ENCODE results near the gene NOX5.

Gene NOX5

DNA sequence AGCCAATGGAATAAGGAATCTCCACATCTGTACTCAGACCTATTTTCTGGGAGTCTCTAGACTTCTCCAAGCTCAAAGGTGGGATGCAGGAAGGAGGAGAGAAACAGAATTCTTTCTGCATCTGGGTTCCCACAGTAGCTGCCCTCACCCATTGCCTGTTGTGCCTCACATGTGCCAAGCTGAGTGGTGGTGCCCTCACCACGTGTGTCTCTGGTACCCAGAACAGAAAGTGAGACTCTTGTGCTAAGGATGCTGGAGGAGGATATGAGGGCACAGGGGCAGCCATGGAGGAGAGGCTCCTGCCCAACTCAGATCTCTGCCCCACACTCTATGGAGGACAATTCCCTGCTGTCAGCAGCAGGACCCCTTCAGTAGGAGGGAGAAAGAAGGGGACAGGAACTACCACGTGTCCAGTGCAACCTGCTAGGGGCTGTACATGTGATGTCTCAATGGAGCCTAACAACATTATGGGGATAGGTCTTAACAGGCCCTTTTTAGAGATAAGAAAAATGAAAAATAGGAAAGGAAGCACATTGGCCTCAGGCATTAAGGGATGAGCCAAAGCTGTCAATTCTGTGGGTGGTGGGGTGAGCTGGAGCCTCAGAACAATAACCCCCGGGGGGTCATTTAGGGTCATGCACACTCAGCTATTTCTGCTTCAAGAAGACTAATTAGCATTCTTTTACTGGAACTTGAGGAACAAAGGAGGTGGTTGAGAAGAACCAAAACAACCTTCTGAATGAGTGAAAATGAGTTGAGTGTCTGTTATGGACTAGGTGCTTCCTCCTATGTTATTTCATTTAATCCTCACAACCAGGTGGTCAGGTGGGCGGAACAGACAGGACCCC is 16.3 kb upstream of the NOX5 start:
- H3K27ac Mint-ChIP-seq: no peak overlapping the region
- H3K36me3 Mint-ChIP-seq: peaks cover 0 to 1% of the 10 kb centered on the region in 2 donors
- H3K4me3 Mint-ChIP-seq: no peak overlapping the region
- peaks cover 0 to 6% of the 10 kb centered on the region in 2 donors for H3K27me3 Mint-ChIP-seq
- no peak for ATAC-seq (replicated peaks)
- no peak for DNase-seq
- peaks cover 0 to 2% of the 10 kb centered on the region in 2 donors for H3K9me3 Mint-ChIP-seq
- H3K4me1 Mint-ChIP-seq: no peaks in the 10 kb centered on the region

DNA sequence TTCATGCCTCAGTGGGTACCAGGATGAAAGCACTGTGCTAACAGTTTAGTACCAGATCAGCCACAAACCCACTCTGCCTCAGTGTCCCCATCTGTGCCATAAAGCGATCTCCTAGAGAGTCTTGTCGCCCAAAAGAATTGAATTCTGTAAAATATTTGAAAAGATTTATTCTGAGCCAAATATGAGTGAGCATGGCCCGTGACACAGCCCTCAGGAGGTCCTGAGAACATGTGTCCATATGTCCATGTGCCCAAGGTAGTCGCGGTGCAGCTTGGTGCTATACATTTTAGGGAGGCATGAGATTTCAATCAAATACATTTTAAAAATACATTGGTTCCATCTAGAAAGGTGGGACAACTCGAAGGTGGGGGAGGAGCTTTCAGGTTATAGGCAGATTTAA is 15.4 kb upstream of the NOX5 start:
- Mint-ChIP-seq H3K9me3 (peaks cover 0 to 2% of the 10 kb centered on the region in 2 donors), H3K4me1 (no peaks in the 10 kb centered on the region), H3K27me3 (peaks cover 0 to 6% of the 10 kb centered on the region in 2 donors), H3K4me3 (no peak overlapping the region), H3K36me3 (peaks cover 0 to 1% of the 10 kb centered on the region in 2 donors), H3K27ac (no peak overlapping the region)
- no peak for ATAC-seq (replicated peaks)
- no peak for DNase-seq

DNA sequence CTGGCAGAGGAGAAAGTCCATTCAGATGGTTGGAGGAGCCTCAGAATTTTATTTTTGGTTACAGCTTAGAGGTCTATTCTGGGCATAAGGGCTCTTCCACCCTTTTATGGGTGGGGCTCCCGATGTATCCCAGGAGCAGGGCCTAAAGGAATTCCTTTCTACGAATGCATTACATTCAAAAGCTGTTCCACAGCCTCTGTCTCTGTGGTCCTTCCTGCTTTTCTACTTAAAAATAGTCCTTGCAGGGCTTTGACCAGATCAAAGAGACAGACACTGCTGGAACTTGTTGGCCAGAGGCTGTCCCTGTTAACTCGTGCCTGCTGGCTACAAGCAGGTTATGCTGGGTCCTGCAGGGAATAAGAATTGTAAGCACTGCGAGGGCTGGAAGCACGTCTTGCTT is 14.4 kb upstream of the NOX5 start:
- peaks cover 0 to 1% of the 10 kb centered on the region in 2 donors for H3K36me3 Mint-ChIP-seq
- ATAC-seq (replicated peaks) (no peak), DNase-seq (no peak)
- no peaks in the 10 kb centered on the region for H3K4me1 Mint-ChIP-seq
- no peak overlapping the region for H3K27ac Mint-ChIP-seq
- peaks cover 0 to 6% of the 10 kb centered on the region in 2 donors for H3K27me3 Mint-ChIP-seq
- peaks cover 0 to 2% of the 10 kb centered on the region in 2 donors for H3K9me3 Mint-ChIP-seq
- no peak overlapping the region for H3K4me3 Mint-ChIP-seq

DNA sequence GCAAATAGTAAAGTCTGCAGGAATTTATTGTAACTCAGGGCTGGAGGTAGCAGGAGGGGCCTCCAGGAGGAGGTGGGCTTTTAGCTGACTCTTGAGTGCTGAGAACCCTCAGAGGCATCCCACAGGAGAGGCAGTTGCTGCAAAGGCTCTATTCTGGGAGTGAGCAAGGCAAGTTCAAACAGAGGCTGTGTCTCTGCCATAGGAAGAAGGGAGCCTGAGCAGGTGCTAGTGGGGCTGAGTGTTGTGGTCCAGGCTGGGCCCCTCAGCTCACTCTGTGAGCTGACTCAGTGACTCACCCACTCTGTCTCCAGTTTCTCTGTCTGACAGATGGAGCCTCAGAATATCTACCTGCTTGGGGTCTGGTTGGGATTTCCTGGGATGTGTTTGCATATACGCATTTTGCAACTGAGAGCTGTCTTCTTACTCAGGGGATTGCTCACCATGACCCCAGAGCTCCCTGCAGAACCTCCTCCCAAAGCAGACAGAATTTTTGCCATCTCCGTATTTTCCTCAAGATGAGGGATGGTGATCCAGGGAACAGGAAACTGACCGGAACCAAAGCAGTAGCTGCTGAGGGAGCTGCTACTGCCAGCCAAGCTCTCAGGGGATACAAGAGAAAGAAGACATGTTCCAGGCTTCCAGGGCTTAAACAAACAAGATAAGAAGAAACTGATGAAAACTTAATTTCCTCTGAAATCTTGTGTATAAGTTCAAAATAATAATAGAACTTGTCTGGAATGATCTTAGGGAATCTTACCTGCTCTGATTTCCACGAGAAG is 13.6 kb upstream of the NOX5 start:
- ATAC-seq (replicated peaks) (no peak), DNase-seq (no peak)
- peaks cover 0 to 6% of the 10 kb centered on the region in 2 donors for H3K27me3 Mint-ChIP-seq
- H3K27ac Mint-ChIP-seq: no peak overlapping the region
- no peaks in the 10 kb centered on the region for H3K4me1 Mint-ChIP-seq
- H3K9me3 Mint-ChIP-seq: peaks cover 4 to 8% of the 10 kb centered on the region in 2 donors
- peaks cover 0 to 1% of the 10 kb centered on the region in 2 donors for H3K36me3 Mint-ChIP-seq
- no peak overlapping the region for H3K4me3 Mint-ChIP-seq

DNA sequence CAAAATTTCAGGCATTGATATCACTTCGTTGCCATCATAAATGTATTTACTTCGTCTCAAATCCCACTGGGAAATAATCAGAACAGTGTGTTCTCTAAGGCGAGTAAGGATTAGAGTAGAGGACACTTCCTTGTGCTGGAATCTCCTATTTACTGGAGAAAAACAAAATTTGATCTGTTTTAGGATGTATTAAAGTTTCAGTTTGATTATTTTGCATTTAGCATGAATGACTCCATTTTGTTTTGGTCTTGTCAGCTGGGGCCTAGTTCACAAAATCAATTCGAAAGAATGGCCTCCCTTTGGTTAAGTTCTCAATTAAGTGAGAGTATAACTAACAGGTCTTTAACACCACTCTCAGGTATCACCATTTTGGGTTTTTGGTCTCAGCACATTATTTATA is 11.7 kb upstream of the NOX5 start:
- DNase-seq (no peak), ATAC-seq (replicated peaks) (no peak)
- H3K36me3 Mint-ChIP-seq: peaks cover 1 to 2% of the 10 kb centered on the region in 2 donors
- H3K27me3 Mint-ChIP-seq: peaks cover 0 to 6% of the 10 kb centered on the region in 2 donors
- no peaks in the 10 kb centered on the region for H3K4me1 Mint-ChIP-seq
- H3K9me3 Mint-ChIP-seq: peaks cover 8 to 11% of the 10 kb centered on the region in 2 donors
- no peak overlapping the region for H3K27ac Mint-ChIP-seq
- H3K4me3 Mint-ChIP-seq: no peak overlapping the region

DNA sequence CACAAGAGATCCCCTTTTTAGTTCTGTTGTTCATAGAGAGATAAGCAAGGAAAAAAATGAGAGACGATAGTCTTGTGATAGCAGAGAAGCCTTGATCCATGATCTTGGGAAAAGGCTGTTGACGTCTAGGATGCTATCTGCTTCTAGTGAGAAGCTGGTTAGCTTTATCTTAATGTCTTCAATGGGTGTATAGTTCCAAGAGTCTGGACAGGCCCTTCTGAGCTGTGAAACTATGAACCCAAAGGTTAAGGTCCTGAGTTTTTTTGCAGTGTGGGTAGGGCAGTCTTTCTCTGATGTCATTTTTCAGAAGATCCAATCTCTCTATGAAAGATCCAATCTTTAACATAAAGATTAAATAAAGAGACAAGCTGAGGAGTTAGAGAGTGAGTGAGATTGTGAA is 10.5 kb upstream of the NOX5 start:
- Mint-ChIP-seq H3K9me3 (peaks cover 9 to 12% of the 10 kb centered on the region in 2 donors), H3K27me3 (peaks cover 0 to 4% of the 10 kb centered on the region in 2 donors), H3K36me3 (peaks cover 1 to 6% of the 10 kb centered on the region in 2 donors), H3K4me3 (no peak overlapping the region), H3K27ac (no peak overlapping the region), H3K4me1 (no peaks in the 10 kb centered on the region)
- ATAC-seq (replicated peaks) (no peak), DNase-seq (no peak)

DNA sequence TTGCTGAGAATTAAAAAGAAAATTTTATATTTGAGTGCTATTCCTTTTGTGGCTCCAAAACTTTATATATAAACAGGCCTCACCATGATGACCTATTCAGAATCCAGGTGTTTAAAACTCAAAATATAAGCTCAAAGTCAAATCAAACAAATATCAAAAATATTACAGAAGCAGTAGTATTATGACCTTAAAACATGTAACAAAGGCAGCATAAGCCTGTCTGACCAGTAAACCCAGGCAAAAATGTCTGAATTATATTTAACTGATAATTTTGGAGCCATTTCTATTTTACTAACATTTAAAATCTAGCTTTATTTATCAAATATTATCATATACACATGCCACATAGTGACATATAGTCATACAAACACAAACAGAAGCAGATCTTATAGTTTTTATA is 6.4 kb upstream of the NOX5 start:
- Mint-ChIP-seq H3K36me3 (peaks cover 6 to 14% of the 10 kb centered on the region in 2 donors), H3K9me3 (peaks cover 18 to 25% of the 10 kb centered on the region in 2 donors), H3K27ac (no peak overlapping the region), H3K27me3 (peaks cover 11 to 13% of the 10 kb centered on the region in 2 donors), H3K4me3 (no peak overlapping the region), H3K4me1 (no peaks in the 10 kb centered on the region)
- DNase-seq (no peak), ATAC-seq (replicated peaks) (no peak)

DNA sequence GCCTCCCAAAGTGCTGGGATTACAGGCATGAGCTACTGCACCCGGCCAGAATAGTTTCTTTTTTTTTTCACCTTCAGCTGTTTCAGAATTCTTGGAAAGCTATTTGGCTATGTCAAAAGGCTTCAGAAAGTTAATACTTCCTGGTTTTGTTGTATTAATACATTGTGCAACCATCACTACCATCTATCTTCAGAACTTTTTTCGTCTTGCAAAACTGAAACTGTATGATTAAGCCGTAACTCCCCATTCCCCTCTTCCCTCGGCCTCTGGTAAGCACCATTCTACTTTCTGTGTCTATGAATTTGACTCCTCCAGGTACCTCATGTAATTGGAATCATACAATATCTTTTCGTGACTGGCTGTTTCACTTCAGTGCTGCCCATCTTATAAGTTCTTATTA is 5.2 kb upstream of the NOX5 start:
- no peak overlapping the region for H3K4me3 Mint-ChIP-seq
- no peak for ATAC-seq (replicated peaks)
- peaks cover 6 to 14% of the 10 kb centered on the region in 2 donors for H3K36me3 Mint-ChIP-seq
- peaks cover 12 to 13% of the 10 kb centered on the region in 2 donors for H3K27me3 Mint-ChIP-seq
- peaks cover 18 to 25% of the 10 kb centered on the region in 2 donors for H3K9me3 Mint-ChIP-seq
- H3K27ac Mint-ChIP-seq: no peak overlapping the region
- H3K4me1 Mint-ChIP-seq: no peaks in the 10 kb centered on the region
- no peak for DNase-seq

DNA sequence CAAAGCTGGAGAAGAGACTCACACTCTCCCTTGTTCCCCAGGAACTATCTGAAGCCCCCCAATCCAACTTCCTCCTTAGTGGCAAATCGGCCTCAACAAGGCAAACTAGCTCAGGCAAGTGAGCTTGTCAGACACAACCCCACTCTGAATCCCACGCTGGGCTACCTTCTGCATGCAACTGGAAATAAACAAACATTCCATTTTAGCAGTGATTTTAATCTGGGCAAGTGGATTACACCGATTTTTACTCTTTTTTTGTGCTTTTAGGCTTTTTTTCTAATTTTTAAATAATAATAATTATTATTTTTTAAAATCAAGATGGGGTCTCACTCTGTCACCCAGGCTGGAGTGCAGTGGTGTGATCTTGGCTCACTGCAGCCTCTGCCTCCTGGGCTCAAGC is 2.9 kb upstream of the NOX5 start:
- no peaks in the 10 kb centered on the region for H3K4me1 Mint-ChIP-seq
- no peak for DNase-seq
- no peak for ATAC-seq (replicated peaks)
- peaks cover 6 to 14% of the 10 kb centered on the region in 2 donors for H3K36me3 Mint-ChIP-seq
- peaks cover 13 to 19% of the 10 kb centered on the region in 2 donors for H3K9me3 Mint-ChIP-seq
- no peak overlapping the region for H3K4me3 Mint-ChIP-seq
- H3K27ac Mint-ChIP-seq: no peak overlapping the region
- peaks cover 16 to 26% of the 10 kb centered on the region in 2 donors for H3K27me3 Mint-ChIP-seq

DNA sequence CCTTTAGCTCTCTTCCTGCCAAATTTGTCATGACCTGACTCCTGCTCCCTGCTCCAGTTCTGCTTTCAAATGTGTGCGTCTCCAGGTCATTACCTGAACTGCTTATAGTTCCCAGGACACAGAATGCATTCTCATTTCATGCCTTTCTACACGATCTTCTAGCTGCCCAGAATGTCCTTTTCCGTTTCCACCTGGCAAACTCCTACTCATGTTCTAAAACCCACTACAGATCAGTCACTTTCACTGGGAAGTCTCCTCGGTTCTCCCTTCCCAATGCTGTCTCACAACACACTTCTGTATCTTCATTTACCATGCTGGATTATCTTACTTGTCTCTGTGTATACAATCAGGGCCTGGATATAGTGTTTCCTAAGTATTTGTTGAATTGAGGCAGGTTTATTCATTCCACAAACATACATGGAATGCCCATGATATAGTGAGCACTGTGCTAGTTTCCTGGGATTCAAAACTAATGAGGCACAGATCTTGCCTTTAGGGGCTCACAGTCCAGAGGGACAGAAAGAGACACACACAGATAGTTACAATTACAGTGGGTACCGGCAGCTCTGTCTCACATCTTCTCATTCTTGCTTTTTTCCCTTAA is 1.6 kb upstream of the NOX5 start:
- H3K27me3 Mint-ChIP-seq: peaks cover 16 to 26% of the 10 kb centered on the region in 2 donors
- peaks cover 6 to 11% of the 10 kb centered on the region in 2 donors for H3K36me3 Mint-ChIP-seq
- no peak overlapping the region for H3K4me3 Mint-ChIP-seq
- no peak overlapping the region for H3K27ac Mint-ChIP-seq
- ATAC-seq (replicated peaks) (no peak), DNase-seq (no peak)
- H3K4me1 Mint-ChIP-seq: no peaks in the 10 kb centered on the region
- H3K9me3 Mint-ChIP-seq: peaks cover 9 to 16% of the 10 kb centered on the region in 2 donors

DNA sequence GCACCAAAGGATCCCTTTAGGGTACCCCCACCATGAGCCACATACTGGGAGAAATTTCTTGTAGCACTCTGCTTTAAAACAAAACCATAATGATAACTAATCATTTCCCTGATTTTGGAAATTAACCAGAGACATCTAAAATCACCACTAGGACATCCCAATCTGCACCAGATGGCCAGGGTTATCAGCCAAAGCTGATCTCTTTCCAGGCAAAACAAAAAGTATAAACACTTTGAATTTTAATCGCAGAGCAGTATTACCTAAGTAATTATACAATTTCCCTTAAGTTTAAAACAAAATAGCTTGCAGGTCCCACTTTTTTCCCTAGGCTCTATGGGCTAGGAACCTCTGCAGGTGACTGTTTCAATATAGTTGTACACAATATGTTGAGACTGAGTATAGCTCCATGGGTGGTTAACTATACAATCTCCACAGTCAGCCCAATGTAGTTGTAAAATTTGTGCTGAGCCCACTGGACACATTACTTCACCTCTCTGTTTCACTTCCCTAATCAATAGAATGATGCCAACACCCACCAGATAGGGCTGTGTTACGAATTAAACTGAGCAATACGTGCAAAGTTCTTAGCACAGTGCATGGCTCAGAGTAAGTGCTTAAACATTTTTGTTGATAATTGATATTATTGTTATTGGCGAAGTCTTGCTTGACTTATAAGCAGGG is 629 bp upstream of the NOX5 start:
- Mint-ChIP-seq H3K27me3 (peaks cover 16 to 26% of the 10 kb centered on the region in 2 donors), H3K36me3 (peaks cover 6 to 8% of the 10 kb centered on the region in 2 donors), H3K27ac (no peak overlapping the region), H3K4me3 (no peak overlapping the region), H3K9me3 (peaks cover 8 to 14% of the 10 kb centered on the region in 2 donors), H3K4me1 (no peaks in the 10 kb centered on the region)
- ATAC-seq (replicated peaks): no peak
- DNase-seq: no peak

DNA sequence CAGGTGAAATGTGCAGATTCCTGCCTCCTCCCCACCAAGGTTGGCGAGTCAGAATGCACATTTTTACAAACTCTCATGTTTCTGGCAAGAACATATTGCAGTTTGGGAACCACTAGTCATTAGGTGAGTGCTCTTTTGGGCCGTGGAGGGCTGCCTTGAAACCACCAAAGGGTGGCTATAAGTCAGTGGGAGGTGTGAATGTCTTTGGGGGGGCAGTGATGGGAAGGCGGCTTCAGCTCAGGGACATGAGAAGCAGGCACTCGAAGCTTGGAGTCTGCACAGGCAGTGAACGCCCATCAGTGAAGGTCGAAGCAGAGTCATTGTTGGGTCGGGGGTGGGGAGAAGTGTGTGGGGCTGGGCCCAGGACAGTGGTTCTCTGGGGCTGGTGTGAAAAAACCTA is 1.1 kb downstream of the NOX5 start:
- H3K36me3 Mint-ChIP-seq: peaks cover 0 to 2% of the 10 kb centered on the region in 2 donors
- no peaks in the 10 kb centered on the region for H3K4me1 Mint-ChIP-seq
- ATAC-seq (replicated peaks) (no peak), DNase-seq (no peak)
- no peak overlapping the region for H3K27ac Mint-ChIP-seq
- H3K9me3 Mint-ChIP-seq: peaks cover 0 to 7% of the 10 kb centered on the region in 2 donors
- no peak overlapping the region for H3K4me3 Mint-ChIP-seq
- H3K27me3 Mint-ChIP-seq: peaks cover 16 to 26% of the 10 kb centered on the region in 2 donors

DNA sequence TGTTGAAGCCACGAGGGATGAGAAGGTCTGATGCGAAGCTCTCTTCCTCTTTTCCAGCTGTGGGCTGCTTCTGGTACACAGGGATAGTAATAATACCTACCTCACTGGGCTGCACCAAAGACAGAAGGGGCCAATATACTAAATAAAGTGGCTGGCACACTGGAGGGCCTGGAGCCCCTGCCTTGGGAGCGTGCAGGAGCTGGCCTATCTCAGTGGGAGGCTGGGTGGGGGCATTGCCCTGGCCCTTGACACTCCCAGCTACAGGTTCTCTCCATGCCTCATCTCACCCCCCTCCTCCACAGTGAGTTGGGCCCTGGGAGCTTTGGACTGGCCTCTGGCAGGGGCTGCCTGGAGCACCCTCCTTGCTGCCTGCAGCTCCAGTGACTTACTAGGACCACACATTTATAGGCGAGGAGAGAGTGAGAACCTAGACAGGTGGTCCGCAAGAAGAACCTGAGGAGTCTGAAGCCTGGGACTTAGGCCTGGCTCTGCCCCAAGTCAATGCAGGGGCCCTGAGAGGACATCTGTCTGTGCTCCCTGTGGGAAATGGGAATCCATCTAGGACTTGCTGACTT is 1.6 kb downstream of the NOX5 start:
- H3K36me3 Mint-ChIP-seq: peaks cover 0 to 2% of the 10 kb centered on the region in 2 donors
- peaks cover 0 to 7% of the 10 kb centered on the region in 2 donors for H3K9me3 Mint-ChIP-seq
- ATAC-seq (replicated peaks): no peak
- H3K27ac Mint-ChIP-seq: no peak overlapping the region
- H3K4me3 Mint-ChIP-seq: no peak overlapping the region
- no peak for DNase-seq
- H3K27me3 Mint-ChIP-seq: peaks cover 16 to 24% of the 10 kb centered on the region in 2 donors
- no peaks in the 10 kb centered on the region for H3K4me1 Mint-ChIP-seq

All from stimulated activated naive B cell treated with anti-CD40 and anti-IgM and Interleukin-4, amounts not matched to agents 10 μg/mL and 1 μg/mL and 100 μg/mL, for 72 hours (primary cell).